Measurements from ENCODE around the gene CAPZA1.
A peak's percentile ranks its signal among the peaks of the same experiment; 100 is the strongest.

CAPZA1 gene

GRCh38 chr1:112701227-112702066, 81.8 kb downstream of the CAPZA1 start:
- no peak for DNase-seq

- no peak for DNase-seq
These were observed 82.4 kb downstream of the CAPZA1 start for GRCh38 chr1:112702067-112702395.

DNA sequence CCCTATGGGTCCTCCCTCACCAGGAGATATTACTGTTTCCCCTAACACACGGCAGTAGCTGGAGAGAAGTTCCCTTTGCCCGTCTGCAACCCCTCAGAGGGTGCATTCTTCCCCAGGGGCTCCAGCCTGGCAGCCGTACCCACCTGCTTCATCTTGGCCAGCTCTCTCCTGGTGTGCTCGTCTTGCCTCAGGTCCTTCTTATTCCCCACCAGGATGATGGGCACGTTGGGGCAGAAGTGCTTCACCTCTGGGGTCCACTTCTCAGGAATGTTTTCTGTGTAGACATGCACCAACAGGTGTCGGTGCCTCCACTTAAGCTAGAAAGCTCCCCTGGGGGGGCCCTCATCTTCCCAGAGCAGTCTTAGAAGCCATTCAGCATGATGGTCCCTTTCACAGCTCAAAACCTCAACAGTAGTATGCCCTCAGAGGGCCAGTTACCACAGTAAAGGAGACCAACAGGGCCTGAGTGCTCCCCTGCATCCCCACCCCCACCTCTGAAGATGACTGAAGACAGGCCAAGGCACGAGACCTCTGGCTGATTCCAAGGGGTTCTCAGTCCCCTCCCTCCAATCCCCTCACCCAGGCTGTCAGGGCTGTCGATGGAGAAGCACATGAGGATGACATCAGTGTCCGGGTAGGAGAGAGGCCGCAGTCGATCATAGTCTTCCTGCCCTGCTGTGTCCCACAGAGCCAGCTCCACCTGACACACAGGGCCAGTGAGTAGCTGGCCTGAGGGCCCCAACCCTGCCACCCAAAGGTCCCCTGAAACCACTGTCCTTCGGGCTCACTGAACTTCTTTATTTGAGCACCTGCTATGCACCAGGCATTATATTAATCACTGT, 83.0 kb downstream of the CAPZA1 start:
- DNase-seq = no peak

DNA sequence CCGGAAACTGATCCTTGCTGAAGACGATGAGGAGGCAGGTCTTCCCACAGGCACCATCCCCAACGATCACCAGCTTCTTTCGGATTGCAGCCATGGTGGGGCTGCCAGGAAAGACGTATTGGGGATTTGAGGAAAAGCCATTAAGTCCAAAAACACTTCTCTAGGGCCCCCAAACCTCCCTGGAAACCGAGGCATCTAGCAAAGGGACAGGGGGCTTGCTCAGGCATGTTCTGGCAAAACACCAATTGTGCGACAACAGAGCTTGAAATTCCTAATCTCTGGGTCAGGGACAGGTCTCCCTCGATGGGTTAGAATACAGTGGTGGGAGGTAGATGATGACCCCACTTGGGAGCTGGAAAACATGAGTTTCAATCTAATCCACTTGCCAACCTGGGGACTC, 84.1 kb downstream of the CAPZA1 start:
- DNase-seq = no peak

- DNase-seq = no peak
These were observed 84.8 kb downstream of the CAPZA1 start for GRCh38 chr1:112704391-112704933.

- peak; percentile 99 for DNase-seq
These were observed 85.4 kb downstream of the CAPZA1 start for GRCh38 chr1:112704934-112705627.

DNA sequence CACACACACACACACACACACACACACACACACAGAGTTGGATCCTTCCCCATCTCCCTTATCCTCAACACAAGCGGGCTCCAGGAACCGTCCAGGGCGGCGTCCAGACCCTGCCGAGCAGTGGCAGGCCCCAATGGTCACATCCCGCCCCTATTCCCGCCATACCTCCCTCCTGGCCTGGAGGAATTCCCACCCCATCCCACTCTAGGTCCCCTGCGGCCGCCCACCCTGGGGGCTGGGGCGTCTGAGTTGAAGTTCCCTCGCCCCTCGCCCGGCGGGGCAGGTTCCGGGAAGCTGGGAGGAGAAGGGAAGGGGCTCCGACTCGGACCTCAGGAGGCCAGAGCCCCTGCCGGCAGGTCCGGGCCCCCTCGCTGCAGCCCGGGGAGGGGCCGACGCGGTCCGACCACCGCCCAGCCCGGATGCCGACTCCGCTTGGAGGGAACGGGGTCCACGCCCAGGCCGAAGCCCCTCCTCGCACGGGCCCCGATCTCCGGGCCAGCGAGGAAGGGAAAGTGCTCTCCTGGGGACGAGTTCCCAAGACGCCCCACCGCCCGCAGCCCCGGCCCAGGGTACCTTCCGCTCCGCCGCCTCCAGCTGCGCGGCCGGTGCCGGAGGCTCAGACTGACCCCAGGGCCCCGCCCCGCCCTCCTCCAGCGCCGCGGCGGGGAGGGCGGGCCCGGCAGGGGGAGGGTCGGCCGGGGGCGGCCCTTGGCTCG, 87.0 kb downstream of the CAPZA1 start, which contains the start of gene RHOC:
RHOC (minus strand) TSS at position 623 of the 716 bp plus-strand sequence. CDS start 3,328 bp downstream, outside the sequence.
- DNase-seq = peak; percentile 78

- DNase-seq = peak; percentile 90
These were observed 87.8 kb downstream of the CAPZA1 start for GRCh38 chr1:112707221-112708001.

DNA sequence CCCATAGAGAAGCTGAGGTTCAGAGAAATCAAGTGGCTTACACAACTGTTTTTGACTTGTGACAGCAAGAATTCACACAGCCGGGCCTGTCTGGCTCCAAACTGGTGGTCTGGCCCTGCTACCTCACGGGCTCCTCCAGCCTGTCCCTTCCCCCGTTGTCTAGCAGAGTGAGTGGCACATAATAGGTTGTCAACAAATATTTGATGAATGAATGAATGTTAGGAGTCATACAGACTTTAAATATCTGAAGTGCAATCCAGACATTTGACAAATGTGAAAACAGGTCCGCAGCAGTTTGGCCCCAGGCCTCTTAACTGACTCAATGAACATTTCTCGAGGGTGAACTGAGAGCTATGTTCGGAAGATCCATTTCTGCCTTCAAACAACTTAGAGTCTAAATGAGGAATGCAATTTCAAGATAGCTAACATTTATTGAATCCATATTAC, 88.4 kb downstream of the CAPZA1 start:
- no peak for DNase-seq

GRCh38 chr1:112708489-112708888, 88.9 kb downstream of the CAPZA1 start:
- no peak for DNase-seq

GRCh38 chr1:112710159-112710558, 90.5 kb downstream of the CAPZA1 start:
- no peak for DNase-seq

- no peak for DNase-seq
These were observed 91.0 kb downstream of the CAPZA1 start for GRCh38 chr1:112710586-112710985.

DNA sequence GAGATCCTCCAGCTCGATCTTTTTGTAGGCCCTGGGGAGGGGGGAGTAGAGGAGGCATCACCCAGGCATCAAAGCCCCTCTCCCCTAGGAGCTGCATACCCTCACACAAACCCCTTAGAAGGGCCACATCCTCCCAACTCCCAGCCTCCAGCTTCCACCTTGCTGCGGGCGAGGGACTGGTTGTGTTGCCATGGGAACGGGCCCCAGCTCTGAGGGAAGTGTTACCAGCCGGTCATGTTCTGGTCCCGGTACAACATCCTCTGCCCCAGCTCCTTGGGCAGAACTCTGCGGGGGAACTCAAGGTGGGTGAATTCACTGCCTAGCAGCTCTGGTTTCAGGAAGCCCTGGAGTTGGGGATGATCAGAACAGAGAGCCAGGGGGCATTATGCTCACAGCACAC, 91.4 kb downstream of the CAPZA1 start:
- no peak for DNase-seq

GRCh38 chr1:112711670-112712069, 92.0 kb downstream of the CAPZA1 start:
- no peak for DNase-seq

DNA sequence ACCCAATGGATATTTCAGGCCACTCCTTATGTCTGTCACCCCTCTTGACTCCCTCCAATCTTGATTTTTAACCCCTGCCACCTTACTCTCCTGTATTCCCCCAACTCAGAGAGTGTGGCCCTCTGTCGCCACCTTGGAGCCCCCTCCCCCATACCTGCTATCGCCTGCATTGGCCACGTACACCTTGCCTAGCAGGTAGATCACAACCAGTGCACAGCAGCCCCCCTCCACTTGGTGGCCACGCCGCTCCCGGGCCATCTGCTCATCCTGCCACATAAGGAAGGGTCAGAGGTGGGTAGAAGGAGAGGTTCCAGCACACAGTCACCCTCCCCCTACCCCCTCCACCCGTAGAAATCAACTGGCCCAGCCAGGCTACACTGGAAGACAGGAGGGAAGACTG, 92.6 kb downstream of the CAPZA1 start:
- DNase-seq = no peak

- DNase-seq = no peak
These were observed 93.1 kb downstream of the CAPZA1 start for GRCh38 chr1:112712701-112713128.

GRCh38 chr1:112713466-112714312, 94.1 kb downstream of the CAPZA1 start:
- DNase-seq = no peak

GRCh38 chr1:112714313-112715263, 95.0 kb downstream of the CAPZA1 start:
- DNase-seq = no peak

Measured in fibroblast of skin of back (primary cell).